Mesenchymal stem cell (in vitro differentiated cells and primary cell): ENCODE measurements around the gene TRAF3.
"Not testable (repeated sequence)": the region's sequence is repeated elsewhere in the genome, so short reads cannot be mapped to it uniquely, and the experiment has no call there.

Experiments
- DNase-seq: peaks from one replicate; pipeline ENCODE4 v3.0.0-alpha.2; 2013
- H2AFZ ChIP-seq: one replicate; pipeline ENCODE4 v1.6.1; 2013; ENCODE audit warnings: low read depth, mild to moderate bottlenecking, control low read depth, inconsistent platforms, low read length, moderate library complexity
- H2AK5ac ChIP-seq: 2 replicates; pipeline ENCODE4 v1.6.1; 2013; ENCODE audit warnings: low read length, moderate library complexity, mild to moderate bottlenecking, inconsistent platforms; ENCODE audit not compliant: severe bottlenecking
- H2BK120ac ChIP-seq: one replicate; pipeline ENCODE4 v1.6.1; 2013; ENCODE audit warnings: low read depth, mild to moderate bottlenecking, inconsistent platforms, low read length, moderate library complexity
- H2BK12ac ChIP-seq, 2 experiments: one replicate each; pipeline ENCODE4 v1.6.1; 2013; ENCODE audit warnings: inconsistent platforms in 2 of 2, low read length in 2 of 2, mild to moderate bottlenecking in 2 of 2, moderate library complexity in 2 of 2, control low read depth in 1 of 2
- H2BK15ac ChIP-seq: one replicate; pipeline ENCODE4 v1.6.1; 2013; ENCODE audit warnings: mild to moderate bottlenecking, low read depth, inconsistent platforms; ENCODE audit not compliant: poor library complexity, severe bottlenecking
- H2BK5ac ChIP-seq: 2 replicates; pipeline ENCODE4 v1.6.1; 2013; ENCODE audit warnings: low read depth, mild to moderate bottlenecking, low read length, control low read depth, inconsistent platforms; ENCODE audit not compliant: poor library complexity, severe bottlenecking
- H3K14ac ChIP-seq, 2 experiments: one replicate each; pipeline ENCODE4 v1.6.1; 2013; ENCODE audit warnings: inconsistent platforms in 2 of 2, low read length in 2 of 2, control low read depth in 1 of 2, mild to moderate bottlenecking in 1 of 2, moderate library complexity in 1 of 2
- H3K18ac ChIP-seq, 2 experiments: one replicate each; pipeline ENCODE4 v1.6.1; 2013; ENCODE audit warnings: inconsistent platforms in 2 of 2, low read length in 2 of 2, control low read depth in 1 of 2, low read depth in 1 of 2, mild to moderate bottlenecking in 1 of 2
- H3K23ac ChIP-seq, 2 experiments: one replicate each; pipeline ENCODE4 v1.6.1; 2013; ENCODE audit warnings: inconsistent platforms in 2 of 2, low read length in 2 of 2, mild to moderate bottlenecking in 2 of 2, moderate library complexity in 2 of 2, control low read depth in 1 of 2
- H3K27ac ChIP-seq: 2 replicates; pipeline ENCODE4 v1.5.1; 2013; ENCODE audit warnings: mild to moderate bottlenecking, moderate library complexity, low read length, control low read depth, inconsistent platforms; ENCODE audit not compliant: poor library complexity, severe bottlenecking
- H3K27me3 ChIP-seq, 2 experiments: 2 replicates each; pipeline versions ENCODE4 v1.6.1 to v1.7.0; 2013; ENCODE audit warnings: low read length in 2 of 2, mild to moderate bottlenecking in 2 of 2, moderate library complexity in 2 of 2, control low read depth in 1 of 2, inconsistent platforms in 1 of 2; ENCODE audit not compliant: control insufficient read depth in 1 of 2, insufficient read depth in 1 of 2
- H3K36me3 ChIP-seq, 2 experiments: 2 replicates each; pipeline versions ENCODE4 v1.6.1 to v1.7.0; 2013; ENCODE audit warnings: low read length in 2 of 2, control low read depth in 1 of 2, inconsistent platforms in 1 of 2, low read depth in 1 of 2, mild to moderate bottlenecking in 1 of 2; ENCODE audit not compliant: insufficient read depth in 2 of 2, control insufficient read depth in 1 of 2
- H3K4ac ChIP-seq, 2 experiments: one replicate each; pipeline ENCODE4 v1.6.1; 2013; ENCODE audit warnings: inconsistent platforms in 2 of 2, low read length in 2 of 2, mild to moderate bottlenecking in 2 of 2, moderate library complexity in 2 of 2, control low read depth in 1 of 2, low read depth in 1 of 2
- H3K4me1 ChIP-seq: 2 replicates; pipeline ENCODE4 v1.6.1; 2013; ENCODE audit warnings: low read depth, low read length, control low read depth; ENCODE audit not compliant: control insufficient read depth, insufficient read depth
- H3K4me2 ChIP-seq: 2 replicates; pipeline ENCODE4 v1.6.1; 2013; ENCODE audit warnings: low read length, mild to moderate bottlenecking, inconsistent platforms; ENCODE audit not compliant: poor library complexity, severe bottlenecking
- H3K4me3 ChIP-seq, 2 experiments: 2 replicates each; pipeline versions ENCODE4 v1.5.1 to v1.7.0; 2013; ENCODE audit warnings: low read length in 2 of 2, mild to moderate bottlenecking in 2 of 2, control low read depth in 1 of 2, low read depth in 1 of 2; ENCODE audit not compliant: insufficient read depth in 1 of 2
- H3K79me1 ChIP-seq: replicated peaks from 2 replicates; pipeline ENCODE4 v1.6.1; 2013; ENCODE audit warnings: mild to moderate bottlenecking, control low read depth, low read length, inconsistent platforms; ENCODE audit not compliant: poor library complexity, severe bottlenecking
- H3K9ac ChIP-seq: 2 replicates; pipeline ENCODE4 v1.7.0; 2013; ENCODE audit warnings: mild to moderate bottlenecking, low read length, moderate library complexity
- H3K9me3 ChIP-seq: 2 replicates; pipeline ENCODE4 v1.7.0; 2013; ENCODE audit warnings: mild to moderate bottlenecking, low read length; ENCODE audit not compliant: control insufficient read depth
- H4K8ac ChIP-seq: one replicate; pipeline ENCODE4 v1.6.1; 2013; ENCODE audit warnings: inconsistent platforms, mild to moderate bottlenecking, low read length, moderate library complexity
- H4K91ac ChIP-seq: one replicate; pipeline ENCODE4 v1.6.1; 2013; ENCODE audit warnings: mild to moderate bottlenecking, low read length, inconsistent platforms
- WGBS: methylation state at CpG from one replicate; pipeline ENCODE4 v1.1.7; 2013; ENCODE audit warnings: mixed read lengths; 5-methylcytosine and 5-hydroxymethylcytosine counted together

Gene TRAF3

GRCh38 chr14:102859911-102860310 is 82.7 kb downstream of the TRAF3 start:
- Histone ChIP-seq H3K9me3 (peaks cover 10% of the 10 kb centered on the region), H3K79me1 (peaks cover 21% of the 10 kb centered on the region), H3K4me3 (no peak overlapping the region), H3K14ac (no peak overlapping the region), H2BK12ac (no peak overlapping the region), H3K4ac (no peak overlapping the region), H2BK120ac (no peak overlapping the region), H4K91ac (no peak overlapping the region), H4K8ac (no peak overlapping the region), H3K27ac (no peak overlapping the region), H2AFZ (no peak overlapping the region), H3K4me1 (no peaks in the 10 kb centered on the region), H2AK5ac (no peak overlapping the region), H2BK5ac (no peak overlapping the region), H3K23ac (no peak overlapping the region), H3K9ac (no peak overlapping the region), H3K4me2 (no peak overlapping the region), H2BK15ac (no peak overlapping the region), H3K27me3 (no peaks in the 10 kb centered on the region), H3K18ac (no peak overlapping the region), H3K36me3 (peaks cover 0 to 3% of the 10 kb centered on the region in 2 experiments)
- DNase-seq: no peak
- WGBS: 100% methylated on average over 1 of the region's 1 CpG

DNA sequence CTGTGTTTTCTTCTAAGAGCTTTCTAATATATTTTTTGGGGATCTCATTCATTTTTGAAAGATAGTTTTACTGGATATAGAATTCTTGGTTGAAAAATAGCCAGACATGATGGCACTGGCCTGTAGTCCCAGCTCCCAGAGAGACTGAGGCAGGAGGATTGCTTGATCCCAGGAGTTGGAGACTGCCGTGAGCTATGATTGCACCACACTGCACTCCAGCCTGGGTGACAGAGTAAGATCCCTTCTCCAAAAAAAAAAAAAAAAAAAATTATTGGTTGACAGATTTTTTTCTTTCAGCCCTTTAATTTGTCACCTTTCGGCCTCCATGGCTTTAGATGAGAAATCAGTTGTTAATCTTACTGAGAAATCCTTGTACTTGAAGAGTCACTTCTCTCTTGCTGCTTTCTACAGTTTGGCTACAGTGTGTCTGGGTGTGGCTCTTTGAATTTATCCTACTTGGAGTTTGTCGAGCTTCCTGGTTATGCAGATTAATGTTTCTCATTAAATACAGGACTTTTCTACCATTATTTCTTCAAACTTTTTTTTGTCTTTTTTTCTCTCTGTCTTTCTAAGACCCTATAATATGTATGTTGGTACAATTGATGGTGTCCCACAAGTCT is 85.0 kb downstream of the TRAF3 start:
- no peak overlapping the region for H2BK5ac ChIP-seq
- H2BK120ac ChIP-seq: no peak overlapping the region
- H3K27me3 ChIP-seq: no peaks in the 10 kb centered on the region
- no peaks in the 10 kb centered on the region for H3K4me1 ChIP-seq
- H3K27ac ChIP-seq: no peak overlapping the region
- WGBS: 100% methylated on average over 1 of the region's 3 CpGs
- no peak for DNase-seq
- H3K9me3 ChIP-seq: peaks cover 10% of the 10 kb centered on the region
- H3K18ac ChIP-seq: no peak overlapping the region
- no peak overlapping the region for H2BK15ac ChIP-seq
- H4K8ac ChIP-seq: no peak overlapping the region
- no peak overlapping the region for H3K23ac ChIP-seq
- no peak overlapping the region for H3K14ac ChIP-seq
- no peak overlapping the region for H2AFZ ChIP-seq
- H3K9ac ChIP-seq: no peak overlapping the region
- no peak overlapping the region for H3K4me2 ChIP-seq
- H3K36me3 ChIP-seq: no peaks in the 10 kb centered on the region
- no peak overlapping the region for H2AK5ac ChIP-seq
- no peak overlapping the region for H4K91ac ChIP-seq
- peaks cover 14% of the 10 kb centered on the region for H3K79me1 ChIP-seq
- H2BK12ac ChIP-seq: no peak overlapping the region
- H3K4ac ChIP-seq: no peak overlapping the region
- no peak overlapping the region for H3K4me3 ChIP-seq

DNA sequence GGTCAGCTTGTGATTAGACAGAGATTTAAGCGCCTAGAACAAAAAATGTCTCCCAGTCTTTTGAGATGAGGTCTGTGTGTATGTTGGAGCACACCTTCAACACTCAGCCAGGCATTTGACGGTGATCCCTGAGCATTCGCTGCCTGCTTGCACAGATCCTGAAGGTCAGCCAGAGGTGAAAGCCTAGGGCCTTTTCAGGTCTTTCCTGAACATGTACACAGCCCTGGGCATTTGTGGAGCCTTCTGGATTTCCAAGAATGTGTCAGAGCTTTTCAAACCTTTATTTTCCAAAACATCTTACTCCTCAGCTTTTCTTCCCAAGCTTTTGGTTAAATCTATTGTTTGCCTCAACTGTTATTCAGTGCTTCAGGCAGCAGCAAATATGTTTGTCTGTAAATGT is 86.1 kb downstream of the TRAF3 start:
- no peak for DNase-seq
- Histone ChIP-seq H2AK5ac (no peak overlapping the region), H3K23ac (no peak overlapping the region), H3K36me3 (no peaks in the 10 kb centered on the region), H3K9me3 (peaks cover 10% of the 10 kb centered on the region), H3K4me1 (no peaks in the 10 kb centered on the region), H3K14ac (no peak overlapping the region), H3K4me2 (no peak overlapping the region), H2AFZ (no peak overlapping the region), H4K91ac (no peak overlapping the region), H2BK12ac (no peak overlapping the region), H3K79me1 (peaks cover 24% of the 10 kb centered on the region), H2BK15ac (no peak overlapping the region), H3K4me3 (no peak overlapping the region), H2BK5ac (no peak overlapping the region), H4K8ac (no peak overlapping the region), H2BK120ac (no peak overlapping the region), H3K4ac (no peak overlapping the region), H3K27me3 (no peaks in the 10 kb centered on the region), H3K27ac (no peak overlapping the region), H3K18ac (no peak overlapping the region), H3K9ac (no peak overlapping the region)
- WGBS: 96% methylated on average over 3 of the region's 3 CpGs

- not testable (repeated sequence) for H3K4me1 ChIP-seq, H2BK15ac ChIP-seq, H4K8ac ChIP-seq, H3K9me3 ChIP-seq, H3K23ac ChIP-seq, H3K4me3 ChIP-seq, H3K27me3 ChIP-seq, H3K14ac ChIP-seq, DNase-seq, H4K91ac ChIP-seq, H3K36me3 ChIP-seq, H2BK12ac ChIP-seq, H2AFZ ChIP-seq, H3K4me2 ChIP-seq, H3K4ac ChIP-seq, H3K27ac ChIP-seq, H3K18ac ChIP-seq, H2BK5ac ChIP-seq, H2BK120ac ChIP-seq, H2AK5ac ChIP-seq, H3K9ac ChIP-seq
- 83% methylated on average over 2 of the region's 4 CpGs for WGBS
- H3K79me1 ChIP-seq: peaks cover 27% of the 10 kb centered on the region
Measured at GRCh38 chr14:102865916-102866315, 88.7 kb downstream of the TRAF3 start.
